H1 (cell line): Measurements from ENCODE around the gene RHBDD2. TPM values are rescaled to one million over a fixed set of nuclear protein-coding genes. Genes with fewer than 3 reads are reported as not detected.

Source experiments
- BACH1 ChIP-seq: IDR thresholded peaks from 2 replicates; pipeline ENCODE4 v1.6.1; 2012; ENCODE audit warnings: low read length, improper control_type of control experiment
- EZH2 ChIP-seq: fragments of 200-600 bp; sonication (generic); IDR thresholded peaks from 2 replicates; pipeline ENCODE4 v1.7.1; 2012; ENCODE audit warnings: low read depth, mild to moderate bottlenecking, moderate library complexity, low read length, inconsistent platforms; ENCODE audit not compliant: severe bottlenecking
- GABPA ChIP-seq: IDR thresholded peaks from 2 replicates; pipeline ENCODE4 v1.6.1; 2011; ENCODE audit warnings: mild to moderate bottlenecking, low read length, moderate library complexity, borderline replicate concordance; ENCODE audit not compliant: insufficient read depth
- KDM1A ChIP-seq: fragments of 200-600, 300-600 bp; sonication (generic); IDR thresholded peaks from 2 replicates; pipeline ENCODE4 v1.7.1; 2016; ENCODE audit warnings: mild to moderate bottlenecking, low read length, borderline replicate concordance
- NANOG ChIP-seq: IDR thresholded peaks from 2 replicates; pipeline ENCODE4 v1.6.1; 2011; ENCODE audit warnings: low read length, low read depth, mild to moderate bottlenecking, inconsistent platforms; ENCODE audit not compliant: insufficient read depth, poor library complexity, severe bottlenecking
- RNF2 ChIP-seq: fragments of 200-900, 300-1000 bp; sonication (generic); IDR thresholded peaks from 2 replicates; pipeline ENCODE4 v1.7.1; 2016; ENCODE audit warnings: borderline replicate concordance, low read depth, mild to moderate bottlenecking, antibody characterized with exemption, low read length; ENCODE audit not compliant: poor library complexity, severe bottlenecking; ENCODE audit errors: missing control alignments
- SUZ12 ChIP-seq: fragments of 200-600 bp; sonication (generic); IDR thresholded peaks from 2 replicates; pipeline ENCODE4 v1.6.1; 2012; ENCODE audit warnings: mild to moderate bottlenecking, inconsistent platforms, low read length, moderate library complexity, mixed read lengths
- TCF12 ChIP-seq: IDR thresholded peaks from 2 replicates; pipeline ENCODE4 v1.6.1; 2011; ENCODE audit warnings: low read depth, mild to moderate bottlenecking, low read length
- polyA plus RNA-seq, 7 experiments: library from polyadenylated mRNA; depleted of rRNA in 3 of 7; stranded (reverse) in 5 of 7; unstranded in 2 of 7; fragments of >200 nt in 5 of 7; fragments of 200-250 nt in 2 of 7; gene quantifications; 1 replicate in 5 of 7; 2 replicates in 1 of 7; 4 replicates in 1 of 7; pipeline versions ENCODE4 v1.2.1 to v1.2.3, GENCODE V29; 2011 to 2013; ENCODE audit warnings: missing spikeins in 2 of 7, mixed read lengths in 2 of 7
- total RNA-seq: library from RNA; stranded (reverse); fragmentation: NEBNext Ultra II Directional; extraction: Animal tissue kit (Norgen Biotek cat#: 25700); gene quantifications from 2 replicates; pipeline ENCODE4 v1.2.1, GENCODE V29; 2021

Gene RHBDD2
- total and polyA plus RNA-seq, 2 of the 8 experiments (the other 6 are each of a cell fraction or from before 2014, with no cell fraction given), result 28.3 to 65.5 TPM

GRCh38 chr7:75913437-75913836 is 34.6 kb downstream of the RHBDD2 start (continued):
- TF ChIP-seq GABPA (no peak), EZH2 (no peak), KDM1A (no peak), SUZ12 (no peak), NANOG (no peak), TCF12 (no peak), RNF2 (no peak), BACH1 (no peak)
